ENCODE results near the gene PTGR3. TPM values are rescaled to one million over a fixed set of nuclear protein-coding genes. Genes with fewer than 3 reads are reported as not detected.

The PTGR3 gene
- total RNA-seq, 1 experiment from 2014 or later = 31.7 TPM

- no TSS peak for BruUV-seq (replicated peaks)
- CTCF ChIA-PET = no interaction called here
- TF ChIP-seq, protein P1, sequence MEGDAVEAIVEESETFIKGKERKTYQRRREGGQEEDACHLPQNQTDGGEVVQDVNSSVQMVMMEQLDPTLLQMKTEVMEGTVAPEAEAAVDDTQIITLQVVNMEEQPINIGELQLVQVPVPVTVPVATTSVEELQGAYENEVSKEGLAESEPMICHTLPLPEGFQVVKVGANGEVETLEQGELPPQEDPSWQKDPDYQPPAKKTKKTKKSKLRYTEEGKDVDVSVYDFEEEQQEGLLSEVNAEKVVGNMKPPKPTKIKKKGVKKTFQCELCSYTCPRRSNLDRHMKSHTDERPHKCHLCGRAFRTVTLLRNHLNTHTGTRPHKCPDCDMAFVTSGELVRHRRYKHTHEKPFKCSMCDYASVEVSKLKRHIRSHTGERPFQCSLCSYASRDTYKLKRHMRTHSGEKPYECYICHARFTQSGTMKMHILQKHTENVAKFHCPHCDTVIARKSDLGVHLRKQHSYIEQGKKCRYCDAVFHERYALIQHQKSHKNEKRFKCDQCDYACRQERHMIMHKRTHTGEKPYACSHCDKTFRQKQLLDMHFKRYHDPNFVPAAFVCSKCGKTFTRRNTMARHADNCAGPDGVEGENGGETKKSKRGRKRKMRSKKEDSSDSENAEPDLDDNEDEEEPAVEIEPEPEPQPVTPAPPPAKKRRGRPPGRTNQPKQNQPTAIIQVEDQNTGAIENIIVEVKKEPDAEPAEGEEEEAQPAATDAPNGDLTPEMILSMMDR (IDR thresholded peaks at IDR 0.05; ENCODE audit: unreplicated experiment) = no peak
Observed at GRCh38 chr18:75160364-75160763, 48.6 kb downstream of the PTGR3 start.

GRCh38 chr18:75159646-75160356 lies 49.1 kb downstream of the PTGR3 start:
- Mint-ChIP-seq H3K36me3 (ENCODE audit: insufficient read depth, unreplicated experiment) (peaks cover 7% of the 10 kb centered on the region), H3K4me1 (ENCODE audit: low read depth, unreplicated experiment) (no peaks in the 10 kb centered on the region), H3K9me3 (ENCODE audit: low read depth, unreplicated experiment) (peaks cover 7% of the 10 kb centered on the region), H3K27me3 (ENCODE audit: unreplicated experiment) (peaks cover 14% of the 10 kb centered on the region), H3K4me3 (ENCODE audit: low read depth, unreplicated experiment) (no peak overlapping the region), H3K27ac (ENCODE audit: unreplicated experiment) (no peak overlapping the region)
- intact Hi-C loops (cut with micrococcal nuclease; ENCODE audit: unreplicated experiment) = no loop called here
- CTCF ChIA-PET = no interaction called here
- TF ChIP-seq, protein P1 (IDR thresholded peaks at IDR 0.05; ENCODE audit: unreplicated experiment) = no peak
- BruUV-seq (replicated peaks) = no TSS peak
- DNase-seq = no peak

More at GRCh38 chr18:75160364-75160763, 48.6 kb downstream of the PTGR3 start:
- H3K36me3 Mint-ChIP-seq (ENCODE audit: insufficient read depth, unreplicated experiment) = peaks cover 7% of the 10 kb centered on the region
- H3K27me3 Mint-ChIP-seq (ENCODE audit: unreplicated experiment) = peaks cover 13% of the 10 kb centered on the region
- peaks cover 2% of the 10 kb centered on the region for H3K9me3 Mint-ChIP-seq (ENCODE audit: low read depth, unreplicated experiment)
- no peak overlapping the region for H3K4me3 Mint-ChIP-seq (ENCODE audit: low read depth, unreplicated experiment)
- no peak for DNase-seq
- H3K4me1 Mint-ChIP-seq (ENCODE audit: low read depth, unreplicated experiment) = no peaks in the 10 kb centered on the region
- H3K27ac Mint-ChIP-seq (ENCODE audit: unreplicated experiment) = no peak overlapping the region
- intact Hi-C loops (cut with micrococcal nuclease; ENCODE audit: unreplicated experiment) = no loop called here

DNA sequence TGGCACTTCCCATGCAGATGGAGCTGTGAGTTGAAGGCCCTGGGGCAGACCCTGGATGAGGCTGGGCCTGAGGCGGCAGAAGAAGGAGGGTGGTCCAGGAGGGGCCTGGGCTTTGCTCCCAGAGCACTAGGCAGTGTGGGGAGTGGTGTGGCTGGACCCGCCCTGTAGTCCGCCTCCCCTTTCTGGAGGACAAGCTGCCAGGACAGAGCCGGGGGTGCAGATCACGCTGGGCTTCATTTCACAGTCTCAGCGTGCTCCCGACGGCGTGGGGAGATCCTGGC lies 49.8 kb downstream of the PTGR3 start:
- peaks cover 7% of the 10 kb centered on the region for H3K36me3 Mint-ChIP-seq (ENCODE audit: insufficient read depth, unreplicated experiment)
- peaks cover 21% of the 10 kb centered on the region for H3K27me3 Mint-ChIP-seq (ENCODE audit: unreplicated experiment)
- BruUV-seq (replicated peaks) = no TSS peak
- peaks cover 9% of the 10 kb centered on the region for H3K9me3 Mint-ChIP-seq (ENCODE audit: low read depth, unreplicated experiment)
- TF ChIP-seq, protein P1 (IDR thresholded peaks at IDR 0.05; ENCODE audit: unreplicated experiment) = no peak
- intact Hi-C loops (cut with micrococcal nuclease; ENCODE audit: unreplicated experiment) = no loop called here
- no peak for DNase-seq
- no peak overlapping the region for H3K4me3 Mint-ChIP-seq (ENCODE audit: low read depth, unreplicated experiment)
- CTCF ChIA-PET = no interaction called here
- no peaks in the 10 kb centered on the region for H3K4me1 Mint-ChIP-seq (ENCODE audit: low read depth, unreplicated experiment)
- H3K27ac Mint-ChIP-seq (ENCODE audit: unreplicated experiment) = no peak overlapping the region

Other genes starting within 250 kb of the PTGR3 start
- 8.6 and 10.8 TPM in 2 replicates for gene TSHZ1, start 1.7 kb upstream of the PTGR3 start, total RNA-seq (2022)
- gene SMIM21, start 218.6 kb upstream of the PTGR3 start, total RNA-seq (2022) = not detected in 2 replicates

Data from Calu3 (cell line).